ENCODE results near the gene MAP3K20.
"Not testable (repeated sequence)": the region's sequence is repeated elsewhere in the genome, so short reads cannot be mapped to it uniquely, and the experiment has no call there.

MAP3K20 gene

DNA sequence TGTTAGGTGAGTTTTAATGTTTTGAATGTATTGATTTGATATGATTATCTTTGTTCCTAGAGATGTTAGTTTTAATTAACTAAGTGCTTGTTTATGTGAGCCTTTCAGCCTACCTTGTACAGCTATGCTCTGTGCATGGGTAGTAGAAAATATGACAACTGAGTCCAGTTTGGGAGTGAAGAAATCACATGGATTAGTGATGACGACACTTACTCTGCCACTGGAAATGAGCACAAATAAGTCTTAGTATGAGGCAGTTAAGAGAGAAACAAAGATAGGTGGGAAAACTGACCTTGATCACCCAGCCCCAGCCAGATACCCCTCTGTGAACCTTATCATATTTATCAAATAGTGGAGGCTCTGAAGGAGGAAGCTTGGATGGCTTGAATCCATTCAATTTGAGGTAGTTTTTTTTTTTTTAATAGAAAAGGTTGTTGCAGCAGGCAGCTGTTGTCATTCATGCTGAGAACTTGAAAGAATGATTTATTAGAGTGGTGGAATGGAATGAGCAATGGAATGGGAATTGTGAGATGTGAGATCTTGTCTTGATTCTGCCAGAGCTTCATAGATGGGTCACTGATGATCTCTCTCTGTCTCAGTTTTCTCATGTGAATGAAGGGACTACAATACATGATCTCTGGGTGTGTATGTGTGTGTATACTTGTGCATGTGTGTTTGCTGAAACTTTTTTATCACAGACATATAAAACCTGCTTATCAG is 96.4 kb downstream of the MAP3K20 start:
- Histone ChIP-seq H3K27ac (ENCODE audit: insufficient read depth, low read length, poor library complexity, severe bottlenecking) (no peak overlapping the region), H3K36me3 (ENCODE audit: control insufficient read depth, insufficient read depth, low read length) (no peaks in the 10 kb centered on the region), H3K9me3 (ENCODE audit: control insufficient read depth, low read length) (no peaks in the 10 kb centered on the region), H3K27me3 (replicated peaks; ENCODE audit: control insufficient read depth, insufficient read depth, low read length, poor library complexity, severe bottlenecking) (no peaks in the 10 kb centered on the region), H3K4me1 (ENCODE audit: control insufficient read depth, insufficient read depth, low read length, poor library complexity, severe bottlenecking) (no peaks in the 10 kb centered on the region), H3K4me3 (ENCODE audit: insufficient read depth, low read depth, low read length, poor library complexity, severe bottlenecking) (no peak overlapping the region)
- no peak for DNase-seq

DNA sequence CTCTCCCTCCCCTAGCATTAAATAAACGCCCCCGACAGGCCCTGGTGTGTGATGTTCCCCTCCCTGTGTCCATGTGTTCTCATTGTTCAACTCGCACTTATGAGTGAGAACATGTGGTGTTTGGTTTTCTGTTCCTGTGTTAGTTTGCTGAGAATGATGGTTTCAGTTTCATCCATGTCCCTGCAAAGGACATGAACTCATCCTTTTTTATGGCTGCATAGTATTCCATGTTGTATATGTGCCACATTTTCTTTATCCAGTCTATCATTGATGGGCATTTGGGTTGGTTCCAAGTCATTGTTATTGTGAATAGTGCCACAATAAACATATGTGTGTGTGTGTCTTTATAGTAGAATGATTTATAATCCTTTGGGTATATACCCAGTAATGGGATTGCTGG is 98.7 kb downstream of the MAP3K20 start:
- not testable (repeated sequence) for H3K4me3 ChIP-seq (ENCODE audit: insufficient read depth, low read depth, low read length, poor library complexity, severe bottlenecking); H3K9me3 ChIP-seq (ENCODE audit: control insufficient read depth, low read length); DNase-seq; H3K27ac ChIP-seq (ENCODE audit: insufficient read depth, low read length, poor library complexity, severe bottlenecking); H3K4me1 ChIP-seq (ENCODE audit: control insufficient read depth, insufficient read depth, low read length, poor library complexity, severe bottlenecking); H3K27me3 ChIP-seq (replicated peaks; ENCODE audit: control insufficient read depth, insufficient read depth, low read length, poor library complexity, severe bottlenecking); H3K36me3 ChIP-seq (ENCODE audit: control insufficient read depth, insufficient read depth, low read length)

DNA sequence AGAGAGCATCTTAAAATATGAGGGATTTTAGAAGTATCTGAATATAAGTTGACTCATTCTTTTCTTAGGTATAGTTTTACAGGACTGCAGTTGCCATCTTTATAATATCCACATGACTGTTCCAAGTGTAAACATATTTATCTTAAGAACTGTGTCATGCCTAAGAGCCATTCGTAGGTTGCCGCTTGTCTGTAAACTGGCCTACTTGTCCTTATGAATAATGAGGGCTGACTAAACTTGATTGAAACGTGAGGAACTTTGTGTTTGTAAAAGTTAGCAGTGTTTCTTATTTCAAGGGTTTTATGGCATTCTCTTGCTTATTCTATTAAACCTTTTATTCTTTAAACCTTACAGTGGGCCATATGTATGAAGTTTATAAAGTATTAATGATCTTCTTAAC is 99.6 kb downstream of the MAP3K20 start:
- H3K4me3 ChIP-seq (ENCODE audit: insufficient read depth, low read depth, low read length, poor library complexity, severe bottlenecking), result no peak overlapping the region
- H3K4me1 ChIP-seq (ENCODE audit: control insufficient read depth, insufficient read depth, low read length, poor library complexity, severe bottlenecking), result no peaks in the 10 kb centered on the region
- DNase-seq, result no peak
- H3K9me3 ChIP-seq (ENCODE audit: control insufficient read depth, low read length), result no peaks in the 10 kb centered on the region
- H3K36me3 ChIP-seq (ENCODE audit: control insufficient read depth, insufficient read depth, low read length), result no peaks in the 10 kb centered on the region
- H3K27me3 ChIP-seq (replicated peaks; ENCODE audit: control insufficient read depth, insufficient read depth, low read length, poor library complexity, severe bottlenecking), result no peaks in the 10 kb centered on the region
- no peak overlapping the region for H3K27ac ChIP-seq (ENCODE audit: insufficient read depth, low read length, poor library complexity, severe bottlenecking)

DNA sequence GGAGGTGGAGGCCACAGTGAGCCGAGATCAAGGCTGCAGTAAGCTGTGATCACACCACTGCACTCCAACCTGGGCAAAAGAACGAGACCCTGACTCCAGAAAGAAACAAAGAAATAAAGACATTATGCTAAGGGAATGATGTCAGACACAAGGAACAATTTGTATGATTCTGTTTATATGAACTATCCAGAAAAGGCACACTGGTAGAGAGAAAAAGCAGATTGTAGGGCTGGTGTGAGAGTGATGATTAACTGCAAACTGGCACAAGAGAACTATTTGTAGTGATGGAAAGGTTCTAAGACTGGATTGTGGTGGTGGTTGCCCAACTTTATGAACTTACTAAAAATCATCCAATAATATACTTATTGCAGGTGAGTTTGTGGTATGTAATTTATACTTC is 106.3 kb downstream of the MAP3K20 start:
- DNase-seq, result no peak
- Histone ChIP-seq H3K9me3 (ENCODE audit: control insufficient read depth, low read length) (no peaks in the 10 kb centered on the region), H3K4me1 (ENCODE audit: control insufficient read depth, insufficient read depth, low read length, poor library complexity, severe bottlenecking) (no peaks in the 10 kb centered on the region), H3K4me3 (ENCODE audit: insufficient read depth, low read depth, low read length, poor library complexity, severe bottlenecking) (no peak overlapping the region), H3K27me3 (replicated peaks; ENCODE audit: control insufficient read depth, insufficient read depth, low read length, poor library complexity, severe bottlenecking) (no peaks in the 10 kb centered on the region), H3K27ac (ENCODE audit: insufficient read depth, low read length, poor library complexity, severe bottlenecking) (no peak overlapping the region), H3K36me3 (ENCODE audit: control insufficient read depth, insufficient read depth, low read length) (no peaks in the 10 kb centered on the region)

DNA sequence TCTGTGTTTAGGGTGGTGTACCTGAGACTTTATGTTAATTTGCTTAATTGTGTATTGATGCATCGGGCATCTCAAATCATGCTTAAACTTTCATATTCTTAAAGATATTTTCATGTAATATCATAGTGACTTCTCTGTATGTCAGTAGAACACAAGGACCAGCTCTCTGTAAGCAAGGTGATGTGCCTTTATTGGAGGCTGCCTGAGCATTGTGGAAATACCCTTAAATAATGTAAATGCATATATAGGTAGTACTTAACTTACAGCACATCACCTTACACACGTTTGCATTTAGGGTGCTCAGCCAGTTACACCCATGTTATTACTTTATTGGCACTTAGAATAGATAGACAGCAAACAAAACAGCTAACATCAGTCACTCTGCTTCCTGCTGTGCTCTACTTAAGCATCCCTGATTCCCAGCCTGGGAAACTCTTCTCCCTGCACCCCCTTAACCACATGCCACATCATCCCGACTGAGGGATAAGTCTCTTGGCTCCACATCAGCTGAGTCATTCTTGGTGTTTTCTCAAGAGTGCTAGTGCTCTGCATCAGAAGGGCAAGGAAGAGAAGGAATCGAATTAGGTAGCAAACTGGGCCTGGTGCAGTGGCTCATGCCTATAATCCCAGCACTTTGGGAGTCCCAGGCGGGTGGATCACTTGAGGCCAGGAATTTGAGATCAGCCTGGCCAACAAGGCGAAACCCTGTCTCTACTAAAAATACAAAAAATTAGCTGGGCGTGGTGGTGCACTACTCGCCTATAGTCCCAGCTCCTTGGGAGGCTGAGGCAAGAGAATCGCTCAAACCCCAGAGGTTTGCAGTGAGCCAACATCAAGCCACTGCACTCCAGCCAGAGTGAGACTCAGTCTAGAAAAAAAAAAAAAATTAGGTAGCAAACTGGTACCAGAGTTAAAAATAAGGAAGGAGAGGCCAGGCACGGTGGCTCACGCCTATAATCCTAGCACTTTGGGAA is 108.7 kb downstream of the MAP3K20 start:
- Histone ChIP-seq H3K27me3 (replicated peaks; ENCODE audit: control insufficient read depth, insufficient read depth, low read length, poor library complexity, severe bottlenecking) (no peaks in the 10 kb centered on the region), H3K4me3 (ENCODE audit: insufficient read depth, low read depth, low read length, poor library complexity, severe bottlenecking) (no peak overlapping the region), H3K36me3 (ENCODE audit: control insufficient read depth, insufficient read depth, low read length) (no peaks in the 10 kb centered on the region), H3K9me3 (ENCODE audit: control insufficient read depth, low read length) (no peaks in the 10 kb centered on the region), H3K4me1 (ENCODE audit: control insufficient read depth, insufficient read depth, low read length, poor library complexity, severe bottlenecking) (no peaks in the 10 kb centered on the region), H3K27ac (ENCODE audit: insufficient read depth, low read length, poor library complexity, severe bottlenecking) (no peak overlapping the region)
- no peak for DNase-seq

DNA sequence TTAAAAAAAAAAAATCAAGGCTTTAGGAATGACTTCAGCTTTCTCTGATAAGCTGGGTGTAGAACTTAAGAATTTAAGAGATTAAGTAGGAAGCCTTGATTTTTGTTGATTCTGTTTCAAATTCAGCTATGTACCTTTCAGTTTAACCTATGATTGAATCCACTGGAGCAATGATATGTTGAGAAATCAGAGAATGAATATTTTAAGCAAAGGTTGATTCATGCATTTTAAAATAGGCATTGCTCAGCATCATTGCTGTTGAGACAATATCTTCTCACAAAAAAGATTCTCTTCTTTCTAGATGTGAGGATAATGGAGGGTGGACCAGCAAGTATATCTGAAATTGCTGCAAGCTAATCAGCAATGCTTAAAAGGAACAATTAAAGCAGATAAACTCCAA is 109.8 kb downstream of the MAP3K20 start:
- no peak overlapping the region for H3K4me3 ChIP-seq (ENCODE audit: insufficient read depth, low read depth, low read length, poor library complexity, severe bottlenecking)
- no peaks in the 10 kb centered on the region for H3K9me3 ChIP-seq (ENCODE audit: control insufficient read depth, low read length)
- H3K27me3 ChIP-seq (replicated peaks; ENCODE audit: control insufficient read depth, insufficient read depth, low read length, poor library complexity, severe bottlenecking), result no peaks in the 10 kb centered on the region
- no peak overlapping the region for H3K27ac ChIP-seq (ENCODE audit: insufficient read depth, low read length, poor library complexity, severe bottlenecking)
- H3K4me1 ChIP-seq (ENCODE audit: control insufficient read depth, insufficient read depth, low read length, poor library complexity, severe bottlenecking), result no peaks in the 10 kb centered on the region
- no peak for DNase-seq
- no peaks in the 10 kb centered on the region for H3K36me3 ChIP-seq (ENCODE audit: control insufficient read depth, insufficient read depth, low read length)

DNA sequence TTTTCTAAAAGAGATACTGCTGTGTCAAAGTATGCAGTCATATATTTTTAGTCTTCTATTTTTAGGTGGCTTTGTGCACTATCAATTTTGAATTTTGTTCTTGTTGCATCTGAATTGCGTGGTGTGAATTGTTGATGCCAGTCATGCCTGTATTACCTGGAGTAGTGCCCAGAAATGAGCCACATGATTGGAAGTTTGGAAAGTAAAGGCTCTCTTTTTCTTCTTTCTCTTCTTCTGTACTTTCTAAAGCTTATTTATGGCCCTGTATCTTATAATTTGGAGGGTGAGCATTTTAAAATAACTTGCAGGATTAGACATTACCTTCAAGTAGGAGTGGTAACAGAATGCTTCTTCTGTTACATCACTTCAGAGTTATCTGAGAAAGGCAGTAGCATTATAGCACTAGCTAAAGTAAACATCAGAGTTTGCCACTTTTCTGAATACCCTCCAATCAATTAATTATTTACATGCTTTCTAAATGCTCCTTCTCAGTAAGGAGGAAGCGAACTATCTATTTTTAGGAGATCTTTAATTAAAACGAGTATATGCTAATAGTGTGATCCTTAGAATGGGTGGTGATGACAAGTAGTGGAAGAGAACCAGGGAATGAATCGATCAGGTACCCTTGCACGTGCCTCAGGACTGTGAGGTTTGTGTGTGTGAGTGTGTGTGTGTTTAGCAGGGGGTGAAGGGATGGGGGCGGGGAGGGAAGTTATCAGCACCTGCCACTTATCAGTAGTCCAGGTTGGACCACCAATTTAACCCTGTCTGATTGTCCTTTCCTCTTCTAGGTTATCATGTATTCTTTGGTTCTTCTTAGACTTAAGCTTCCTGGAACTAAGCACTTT is 112.5 kb downstream of the MAP3K20 start:
- DNase-seq, result no peak
- Histone ChIP-seq H3K9me3 (ENCODE audit: control insufficient read depth, low read length) (no peaks in the 10 kb centered on the region), H3K27ac (ENCODE audit: insufficient read depth, low read length, poor library complexity, severe bottlenecking) (no peak overlapping the region), H3K4me3 (ENCODE audit: insufficient read depth, low read depth, low read length, poor library complexity, severe bottlenecking) (no peak overlapping the region), H3K27me3 (replicated peaks; ENCODE audit: control insufficient read depth, insufficient read depth, low read length, poor library complexity, severe bottlenecking) (no peaks in the 10 kb centered on the region), H3K36me3 (ENCODE audit: control insufficient read depth, insufficient read depth, low read length) (no peaks in the 10 kb centered on the region), H3K4me1 (ENCODE audit: control insufficient read depth, insufficient read depth, low read length, poor library complexity, severe bottlenecking) (no peaks in the 10 kb centered on the region)

DNA sequence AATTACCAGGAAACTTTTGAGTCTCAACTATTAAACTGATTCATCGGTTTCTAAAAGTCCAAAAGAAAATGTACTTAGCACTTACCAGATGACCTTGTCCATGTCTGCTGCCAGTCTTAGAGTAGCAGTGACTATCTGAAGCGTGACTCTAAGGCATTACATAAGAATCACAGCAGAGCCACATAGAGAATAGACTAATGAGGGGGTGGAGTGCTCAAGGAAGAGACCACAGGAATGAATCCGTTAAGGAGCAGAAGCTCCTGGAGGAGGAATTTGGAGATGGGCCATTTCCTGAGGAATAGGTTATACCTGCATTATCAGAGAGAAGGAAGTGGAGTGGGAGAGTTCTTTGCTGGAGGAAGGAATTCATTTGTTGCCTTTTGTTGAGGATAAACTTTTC is 116.0 kb downstream of the MAP3K20 start:
- H3K27ac ChIP-seq (ENCODE audit: insufficient read depth, low read length, poor library complexity, severe bottlenecking), result no peak overlapping the region
- H3K4me3 ChIP-seq (ENCODE audit: insufficient read depth, low read depth, low read length, poor library complexity, severe bottlenecking), result no peak overlapping the region
- H3K9me3 ChIP-seq (ENCODE audit: control insufficient read depth, low read length), result no peaks in the 10 kb centered on the region
- DNase-seq, result no peak
- H3K36me3 ChIP-seq (ENCODE audit: control insufficient read depth, insufficient read depth, low read length), result no peaks in the 10 kb centered on the region
- H3K27me3 ChIP-seq (replicated peaks; ENCODE audit: control insufficient read depth, insufficient read depth, low read length, poor library complexity, severe bottlenecking), result no peaks in the 10 kb centered on the region
- H3K4me1 ChIP-seq (ENCODE audit: control insufficient read depth, insufficient read depth, low read length, poor library complexity, severe bottlenecking), result no peaks in the 10 kb centered on the region

DNA sequence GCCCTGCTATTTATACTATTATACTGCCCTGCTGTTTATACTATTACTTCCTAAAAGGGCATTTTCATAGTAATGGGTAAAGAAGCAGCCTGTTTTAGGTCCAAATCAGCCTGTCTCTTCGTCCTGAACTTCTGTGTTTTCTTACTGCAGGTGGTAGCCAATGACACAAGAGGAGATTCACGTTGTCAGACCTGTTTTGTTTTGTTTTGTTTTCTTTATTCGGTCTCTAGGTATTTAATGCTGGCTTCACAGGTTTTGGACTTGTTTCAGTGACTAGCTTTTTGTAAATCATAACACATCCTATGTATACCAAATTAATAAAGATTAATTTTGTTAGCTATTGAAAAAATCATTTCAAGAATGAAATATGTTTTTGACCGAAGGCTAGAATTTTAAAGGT is 116.4 kb downstream of the MAP3K20 start:
- H3K9me3 ChIP-seq (ENCODE audit: control insufficient read depth, low read length), result no peaks in the 10 kb centered on the region
- H3K27me3 ChIP-seq (replicated peaks; ENCODE audit: control insufficient read depth, insufficient read depth, low read length, poor library complexity, severe bottlenecking), result no peaks in the 10 kb centered on the region
- no peak overlapping the region for H3K4me3 ChIP-seq (ENCODE audit: insufficient read depth, low read depth, low read length, poor library complexity, severe bottlenecking)
- H3K27ac ChIP-seq (ENCODE audit: insufficient read depth, low read length, poor library complexity, severe bottlenecking), result no peak overlapping the region
- H3K4me1 ChIP-seq (ENCODE audit: control insufficient read depth, insufficient read depth, low read length, poor library complexity, severe bottlenecking), result no peaks in the 10 kb centered on the region
- H3K36me3 ChIP-seq (ENCODE audit: control insufficient read depth, insufficient read depth, low read length), result no peaks in the 10 kb centered on the region
- DNase-seq, result no peak

Data from effector memory CD4-positive, alpha-beta T cell (primary cell).